Keratinocyte (primary cell): Measurements from ENCODE around the gene ZC3HAV1L.

Experiments used
- CTCF ChIP-seq, 3 experiments: IDR thresholded peaks in 1 of 3; conservative IDR thresholded peaks in 1 of 3; optimal IDR thresholded peaks in 1 of 3; 2 replicates in 2 of 3; 3 replicates in 1 of 3; pipeline versions ENCODE3 to v1.5.1; 2011; ENCODE audit warnings: low read length in 3 of 3, mild to moderate bottlenecking in 3 of 3, moderate library complexity in 2 of 3, control low read depth in 1 of 3, inconsistent platforms in 1 of 3; ENCODE audit not compliant: insufficient read depth in 2 of 3; ENCODE audit errors: extremely low read depth in 1 of 3
- EZH2 ChIP-seq: IDR thresholded peaks from one replicate; pipeline ENCODE4 v1.6.1; 2012; ENCODE audit warnings: inconsistent platforms, mild to moderate bottlenecking, low read length, moderate library complexity

GRCh38 chr7:139065323-139065722, 29.5 kb upstream of the ZC3HAV1L start:
- TF ChIP-seq CTCF (optimal IDR thresholded peaks at IDR 0.05 in 1 of 3, IDR thresholded peaks at IDR 0.05 in 1 of 3, conservative IDR thresholded peaks at IDR 0.05 in 1 of 3; ENCODE audit: extremely low read depth in 1 of 3, insufficient read depth in 2 of 3, low read length in 3 of 3) (no peak), EZH2 (no peak)
